Limb (tissue), 2 donors: ENCODE measurements around the gene PRCP.

Experiments
- DNase-seq, 2 donors: peaks; one replicate each; pipeline ENCODE4 v3.0.0-alpha.2; 2016; ENCODE audit errors: extremely low spot score in 2 of 2

The PRCP gene

GRCh38 chr11:82831364-82831763 is 68.9 kb downstream of the PRCP start:
- no peak for DNase-seq

DNA sequence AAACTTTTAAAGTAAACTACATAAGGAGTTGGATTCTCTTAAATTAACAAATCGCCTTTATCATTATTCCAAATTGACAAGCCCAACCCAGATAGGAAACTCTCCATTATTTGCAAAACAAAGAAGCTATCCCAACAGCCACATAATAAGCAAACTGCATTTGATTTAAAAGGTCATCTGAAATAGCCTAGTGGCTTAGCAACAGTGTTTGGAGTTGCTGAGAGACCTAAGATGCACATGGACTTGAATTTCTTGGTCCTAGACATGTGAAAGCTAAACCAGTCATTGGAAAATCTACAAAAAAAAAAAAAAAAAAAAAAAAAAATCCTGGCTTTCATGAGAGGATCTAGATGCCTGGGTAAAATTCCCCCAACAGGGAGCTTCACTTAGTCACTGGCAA is 69.5 kb downstream of the PRCP start:
- no peak for DNase-seq

DNA sequence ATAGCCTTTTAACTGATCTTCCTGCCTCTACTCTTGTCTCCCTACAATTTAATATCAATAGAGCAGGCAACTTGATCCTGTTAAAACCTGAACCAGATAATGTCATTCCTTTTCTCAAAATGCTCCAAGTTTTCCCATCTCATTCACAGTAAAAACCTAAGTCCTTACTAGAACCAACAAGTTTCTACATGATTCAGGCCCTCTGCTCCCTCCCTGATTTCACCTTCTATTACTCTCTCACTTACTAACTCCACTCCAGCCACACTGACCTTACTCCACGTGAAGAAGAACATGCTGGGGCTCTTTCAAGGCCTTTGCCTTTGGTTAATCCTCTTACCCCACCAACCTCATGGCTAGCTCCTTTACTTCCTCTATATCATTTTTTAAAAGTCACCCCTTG is 71.1 kb downstream of the PRCP start:
- DNase-seq: no peak

DNA sequence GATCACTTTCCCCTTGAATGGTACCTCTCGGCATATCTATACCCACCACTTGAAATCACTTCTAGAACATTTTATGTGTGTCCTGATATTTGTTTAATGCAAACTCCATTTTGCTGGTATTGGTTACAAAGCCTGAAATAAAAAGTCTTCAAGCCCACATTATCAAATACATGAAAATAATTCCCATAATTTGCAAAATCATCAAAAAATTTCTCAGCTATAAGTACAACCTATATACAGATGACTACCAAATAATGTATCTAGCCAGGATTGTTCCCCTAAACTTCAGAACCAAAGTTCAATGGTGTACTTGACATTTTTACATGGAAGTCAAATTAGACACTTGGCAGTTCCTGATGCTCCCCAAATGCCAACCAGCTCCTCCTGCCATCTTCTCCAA is 71.8 kb downstream of the PRCP start:
- DNase-seq: no peak

DNA sequence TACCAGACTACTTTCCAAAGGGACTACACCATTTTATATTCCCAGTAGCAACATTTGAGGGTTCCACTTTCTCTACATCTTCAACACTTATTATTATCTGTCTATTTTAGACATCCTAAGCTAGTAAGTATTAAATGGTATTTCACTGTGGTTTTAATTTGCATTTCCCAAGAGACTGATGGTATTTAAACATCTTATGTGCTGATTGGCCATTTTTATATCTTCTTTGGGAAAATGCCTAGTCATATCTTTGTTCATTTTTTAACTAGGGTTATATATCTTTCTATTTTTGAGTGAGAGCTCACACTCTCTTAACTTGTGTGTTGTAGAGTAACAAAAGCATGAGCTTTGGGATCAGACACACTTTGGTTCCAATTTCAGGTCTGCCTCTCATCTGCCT is 73.7 kb downstream of the PRCP start:
- DNase-seq: no peak

- DNase-seq: peak in 1 of 2 donors; percentile 14
These were observed 76.3 kb downstream of the PRCP start for GRCh38 chr11:82823647-82824619.

- DNase-seq: no peak
These were observed 81.7 kb downstream of the PRCP start for GRCh38 chr11:82818409-82819043.

DNA sequence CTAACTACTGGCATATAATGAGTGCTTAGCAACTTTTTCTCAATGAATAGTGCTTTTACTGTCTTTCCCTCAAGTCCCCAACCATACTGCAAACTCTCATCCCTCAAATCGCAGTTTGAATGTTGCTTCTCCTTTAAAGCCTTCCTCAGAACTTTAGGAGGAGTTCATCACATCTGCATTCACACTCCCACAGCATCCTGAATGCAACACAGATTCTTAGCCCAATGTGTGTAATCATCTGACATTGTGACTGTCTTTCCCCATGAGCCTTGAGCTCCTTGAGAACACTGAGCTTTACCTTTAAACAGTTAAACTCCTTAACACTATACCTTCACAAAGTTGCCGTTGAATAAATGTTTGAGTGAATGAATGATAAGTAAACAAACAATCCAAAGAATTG is 84.8 kb downstream of the PRCP start:
- DNase-seq: no peak

DNA sequence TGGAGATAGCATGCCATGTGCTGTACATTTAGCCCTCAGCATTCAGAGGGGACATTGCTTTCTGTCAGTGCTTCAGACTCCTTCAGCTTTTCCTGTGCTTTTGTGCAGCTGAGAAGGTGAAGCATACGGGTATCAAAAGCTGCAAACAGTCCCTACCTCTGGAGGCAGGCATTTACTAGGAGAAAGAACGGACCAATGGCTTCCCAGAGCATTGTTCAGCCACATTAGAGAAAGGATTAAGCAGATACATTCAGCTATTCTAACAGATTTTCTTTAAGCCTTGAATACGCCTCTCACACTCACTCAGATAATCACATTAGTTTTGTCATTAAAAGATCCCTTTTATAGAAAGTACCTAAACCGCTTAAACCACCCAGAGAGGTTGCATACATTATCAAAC is 85.9 kb downstream of the PRCP start:
- DNase-seq: no peak

GRCh38 chr11:82811369-82811768 is 88.9 kb downstream of the PRCP start:
- DNase-seq: no peak

DNA sequence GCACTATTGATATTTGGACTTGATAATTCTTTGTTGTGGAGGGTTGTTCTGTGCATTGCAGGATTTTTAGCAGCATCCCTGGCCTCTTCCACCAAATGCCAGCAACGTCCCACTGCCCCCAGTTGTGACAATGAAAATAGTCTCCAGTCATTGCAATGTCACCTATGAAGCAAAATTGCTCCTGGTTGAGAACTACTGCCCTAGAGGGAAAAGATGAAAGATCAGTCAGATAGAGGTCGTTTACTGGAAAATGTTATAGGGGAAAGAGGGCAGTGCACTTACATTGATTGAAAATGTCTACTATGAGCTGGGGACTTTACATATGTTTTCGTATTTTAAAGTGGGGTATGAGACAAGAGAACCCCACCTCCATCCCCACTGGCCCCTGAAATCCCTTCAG is 89.5 kb downstream of the PRCP start:
- no peak for DNase-seq

- no peak for DNase-seq
These were observed 89.9 kb downstream of the PRCP start for GRCh38 chr11:82810326-82810725.

DNA sequence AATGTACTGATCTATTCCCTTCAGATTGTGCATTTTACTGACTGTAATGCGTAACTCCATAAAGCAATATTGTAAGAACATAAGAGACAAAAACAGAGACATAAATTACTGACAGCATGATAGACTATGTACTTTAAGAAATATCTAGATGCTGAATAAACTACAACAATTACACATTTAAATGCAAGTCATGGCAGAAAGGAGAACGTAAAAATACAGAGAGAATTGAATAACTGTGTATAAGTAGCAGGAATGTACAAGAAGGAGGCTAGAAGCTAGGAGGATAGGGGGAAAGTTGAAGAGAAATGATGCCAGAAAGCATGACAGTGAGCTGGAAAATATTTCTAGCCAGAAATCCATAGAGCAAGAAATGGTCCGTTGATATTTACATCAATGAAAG is 92.6 kb downstream of the PRCP start:
- DNase-seq: no peak

- DNase-seq: no peak
These were observed 97.5 kb downstream of the PRCP start for GRCh38 chr11:82802710-82803109.

GRCh38 chr11:82796998-82797961 is 103.0 kb downstream of the PRCP start:
- no peak for DNase-seq

DNA sequence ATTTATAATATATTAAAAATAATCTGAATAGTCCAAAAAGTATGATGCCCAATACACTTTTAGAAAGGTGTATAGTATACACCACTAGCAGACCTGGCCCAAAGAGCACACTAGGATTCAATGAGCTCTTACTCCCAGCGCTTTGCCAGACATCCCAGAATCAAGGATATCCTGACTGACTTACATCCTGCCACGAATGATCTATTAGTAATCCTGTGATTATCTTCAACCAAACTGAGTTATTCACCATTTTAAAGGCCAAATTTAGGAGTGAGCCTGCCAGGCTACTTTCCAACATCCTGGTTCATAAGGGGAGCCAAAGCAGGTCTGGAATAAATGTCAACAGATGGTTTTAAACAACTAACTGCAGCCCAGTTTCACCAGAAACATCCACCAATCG is 105.7 kb downstream of the PRCP start:
- DNase-seq: no peak

- DNase-seq: no peak
These were observed 107.2 kb downstream of the PRCP start for GRCh38 chr11:82792822-82793569.

DNA sequence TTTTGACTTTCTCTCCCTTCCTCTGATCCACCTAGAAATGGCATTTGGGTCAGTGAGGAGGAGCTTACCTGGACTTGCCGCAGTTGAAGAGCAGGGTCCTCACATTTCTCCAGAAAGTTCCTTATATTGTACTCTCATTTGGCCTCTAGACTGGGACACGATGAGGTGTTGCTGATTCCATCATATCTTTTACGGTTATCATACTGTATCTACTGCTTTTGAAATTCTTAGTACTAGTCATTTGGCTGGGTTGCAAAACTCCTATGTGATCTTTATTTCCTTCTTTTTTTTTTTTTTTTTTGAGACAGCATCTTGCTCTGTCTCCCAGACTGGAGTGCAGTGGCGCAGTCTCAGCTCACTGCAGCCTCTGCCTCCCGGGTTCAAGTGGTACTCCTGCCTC is 107.9 kb downstream of the PRCP start:
- DNase-seq: no peak

GRCh38 chr11:82791779-82792178 is 108.5 kb downstream of the PRCP start:
- DNase-seq: no peak

- DNase-seq: peak; percentile 40 to 47
These were observed 109.3 kb downstream of the PRCP start for GRCh38 chr11:82790723-82791484.
